GM19351 (cell line): Measurements from ENCODE around the gene WNT5A.

Source experiments
- ATAC-seq: cut with Tn5 transposase; IDR thresholded peaks from one replicate; pipeline ENCODE4 v1.9.1; 2021; ENCODE audit warnings: mild to moderate bottlenecking, moderate library complexity; ENCODE audit not compliant: unreplicated experiment

The WNT5A gene

DNA sequence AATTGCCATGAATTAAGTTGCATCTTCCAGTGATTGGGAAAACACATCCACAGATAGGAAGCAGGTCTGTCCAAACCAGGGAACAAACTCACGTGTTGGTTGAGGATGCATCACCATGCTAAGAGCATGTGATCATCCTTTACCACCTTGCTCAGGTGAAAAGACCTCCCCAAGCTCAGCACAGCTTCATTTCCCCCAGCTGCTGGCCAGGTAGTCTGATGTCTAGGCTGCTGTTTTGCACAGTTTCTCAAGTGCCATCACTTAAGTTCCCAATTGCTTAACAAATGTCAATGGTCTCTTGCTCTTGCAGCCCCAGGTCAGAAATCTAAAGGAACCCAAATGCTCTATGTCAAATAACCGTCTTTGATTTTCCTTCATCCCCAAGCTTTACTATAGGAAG, 34.2 kb downstream of the WNT5A start:
- ATAC-seq: no peak

DNA sequence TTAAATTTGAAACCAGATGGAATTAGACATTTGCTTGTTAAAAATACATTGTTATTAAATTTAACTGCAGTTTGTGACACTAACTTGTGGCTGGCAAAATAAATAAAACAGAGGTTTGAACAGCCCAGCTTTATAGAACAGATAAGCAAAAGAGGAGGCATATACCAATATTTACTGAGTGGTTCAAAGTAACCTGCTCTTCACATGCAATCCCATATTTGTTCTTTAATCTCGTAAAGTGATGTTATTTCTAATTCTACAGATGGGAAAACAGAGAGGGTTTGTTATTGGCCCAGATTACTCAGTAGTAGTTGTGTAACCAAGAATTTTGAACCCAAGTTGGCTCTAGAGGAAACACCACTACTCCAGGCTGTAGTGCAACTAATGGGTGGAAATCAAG, 37.6 kb downstream of the WNT5A start:
- ATAC-seq: no peak

DNA sequence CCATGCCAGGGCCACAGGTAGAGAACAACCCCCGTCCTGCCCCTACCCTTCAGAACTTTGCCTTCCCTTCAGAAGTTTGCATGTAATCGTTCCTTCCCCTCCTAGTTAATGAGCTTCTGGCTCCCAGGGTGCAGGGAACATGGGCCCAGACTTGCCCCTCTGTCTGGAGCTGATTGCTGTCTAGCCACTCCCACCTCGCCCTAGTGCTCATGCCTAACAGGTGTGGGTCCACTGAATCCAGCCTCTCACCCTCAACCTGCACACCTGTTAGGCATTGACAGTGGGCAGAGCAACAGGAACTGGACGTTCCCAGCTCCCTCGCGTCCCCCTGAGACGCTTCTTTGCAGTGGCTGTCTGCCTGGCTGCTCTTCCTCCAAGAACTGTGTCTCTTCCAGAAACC, 40.3 kb downstream of the WNT5A start:
- no peak for ATAC-seq

DNA sequence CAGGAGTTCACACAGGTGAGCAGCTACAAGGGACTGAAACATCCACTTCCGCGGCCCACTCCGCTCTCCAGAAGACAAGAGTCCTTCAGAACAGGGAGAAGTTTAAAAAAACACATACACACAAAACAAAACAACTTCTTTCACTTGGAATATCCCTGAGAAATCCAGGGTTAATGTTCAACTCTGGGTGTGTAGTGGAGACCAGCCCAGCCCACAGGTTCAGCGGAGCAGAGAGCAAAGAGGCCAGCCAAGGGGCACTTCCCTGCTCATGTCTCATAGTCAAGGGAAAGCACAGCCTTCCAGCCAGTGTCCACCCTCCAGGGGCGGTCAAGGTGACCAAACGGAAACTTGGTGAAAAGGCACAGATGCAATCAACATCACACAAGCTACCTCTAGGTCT, 41.6 kb downstream of the WNT5A start:
- no peak for ATAC-seq

DNA sequence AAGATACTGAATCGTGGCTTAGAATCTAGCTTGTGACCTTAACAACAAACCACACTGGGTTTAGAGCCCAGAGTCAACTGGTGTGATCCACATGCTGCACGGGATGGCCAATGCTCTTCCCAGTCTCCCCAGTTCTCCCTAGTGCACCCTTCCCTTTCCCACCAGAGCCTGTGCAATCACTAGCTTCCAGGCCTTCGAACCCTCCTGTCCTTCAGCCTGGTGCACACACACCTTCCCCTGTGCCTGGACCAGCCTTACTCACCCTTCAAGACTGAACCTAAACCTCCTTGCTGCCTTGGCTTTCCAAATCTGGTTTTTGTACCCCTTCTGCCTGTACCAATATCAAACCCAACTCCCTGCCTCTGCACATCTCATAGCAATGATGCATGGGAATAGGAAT, 43.8 kb downstream of the WNT5A start:
- ATAC-seq: no peak

DNA sequence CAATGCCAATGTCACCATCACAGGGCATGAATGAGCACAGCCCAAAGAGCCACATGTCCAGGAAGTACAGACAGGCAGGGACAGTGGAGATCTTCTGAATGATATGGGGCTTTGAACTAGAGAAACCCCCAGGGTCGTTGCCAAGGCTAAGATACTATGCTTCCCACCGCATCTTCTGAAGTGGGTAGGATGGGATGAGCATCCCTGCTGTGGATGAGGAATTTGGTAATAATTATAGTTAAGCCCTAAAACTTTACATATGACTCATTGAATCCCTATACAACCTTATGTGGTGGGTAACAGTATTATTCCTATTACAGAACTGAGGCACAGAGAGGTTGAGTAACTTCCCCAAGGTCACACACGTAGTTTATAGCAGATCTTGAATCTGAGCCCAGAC, 44.2 kb downstream of the WNT5A start:
- no peak for ATAC-seq

DNA sequence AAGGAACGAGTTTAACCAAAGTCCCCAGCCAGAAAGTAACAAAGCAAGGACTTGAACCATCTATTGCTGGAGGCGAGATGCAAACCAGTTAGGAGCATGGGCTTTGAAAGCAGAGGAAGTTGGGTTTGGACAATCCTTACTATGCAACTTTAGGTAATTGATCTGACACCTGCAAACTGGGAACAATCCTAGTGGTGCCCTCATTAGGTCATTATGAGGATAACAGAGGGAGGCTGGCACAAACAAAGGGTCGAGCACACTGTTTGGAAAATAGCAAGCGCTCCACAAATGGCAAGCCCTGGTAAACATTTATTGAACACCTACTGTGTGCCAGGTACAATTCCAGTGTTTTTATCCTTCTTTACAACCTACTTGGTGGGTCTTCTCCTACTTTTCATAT, 45.6 kb downstream of the WNT5A start:
- ATAC-seq: no peak

DNA sequence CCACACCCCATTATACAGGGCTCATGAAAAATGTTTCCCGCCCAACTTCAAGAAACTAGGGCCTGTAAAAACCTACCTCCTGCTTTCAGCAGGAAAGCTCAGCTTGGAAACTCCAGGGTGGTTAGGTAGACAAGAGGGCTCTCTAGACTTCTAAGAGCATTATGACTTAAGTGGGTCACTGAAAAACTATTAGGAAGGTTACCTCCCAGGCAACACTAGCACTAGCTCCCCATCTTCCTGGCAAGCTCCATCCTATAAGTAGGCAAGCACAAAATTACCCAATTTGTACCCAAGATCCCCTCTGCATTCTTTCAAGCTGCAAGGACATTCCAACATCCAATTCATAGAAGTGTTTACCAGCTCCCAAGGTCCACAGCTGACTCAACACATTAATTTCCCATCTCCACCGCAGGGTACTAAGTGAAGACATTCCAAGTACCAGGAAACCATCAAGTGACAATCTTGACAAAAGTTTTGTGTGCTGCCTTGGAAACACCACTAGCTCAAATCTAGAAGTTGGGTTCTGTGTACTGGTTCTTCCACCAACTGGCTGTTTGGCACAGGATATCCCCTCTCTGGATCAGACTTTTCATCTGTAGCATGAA, 46.9 kb downstream of the WNT5A start:
- no peak for ATAC-seq

DNA sequence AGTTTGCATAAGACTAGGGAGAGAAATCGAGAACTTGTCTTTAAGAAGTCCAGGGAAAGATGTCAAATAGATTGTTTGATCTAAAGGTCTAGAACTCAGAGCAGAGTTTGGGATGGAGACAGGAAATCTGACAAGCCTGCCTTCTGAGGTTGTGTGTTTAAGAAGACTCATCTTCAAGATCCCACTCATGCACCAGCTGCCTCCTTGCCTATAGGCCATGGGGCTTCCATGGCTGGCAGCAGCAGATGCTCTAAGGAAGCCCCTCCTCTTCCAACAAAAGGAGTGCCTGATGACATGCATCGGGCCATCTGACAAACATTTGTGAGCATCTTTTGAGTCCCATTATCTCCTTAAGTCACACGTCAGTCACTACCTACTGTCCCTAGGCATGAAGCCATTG, 47.4 kb downstream of the WNT5A start:
- no peak for ATAC-seq

DNA sequence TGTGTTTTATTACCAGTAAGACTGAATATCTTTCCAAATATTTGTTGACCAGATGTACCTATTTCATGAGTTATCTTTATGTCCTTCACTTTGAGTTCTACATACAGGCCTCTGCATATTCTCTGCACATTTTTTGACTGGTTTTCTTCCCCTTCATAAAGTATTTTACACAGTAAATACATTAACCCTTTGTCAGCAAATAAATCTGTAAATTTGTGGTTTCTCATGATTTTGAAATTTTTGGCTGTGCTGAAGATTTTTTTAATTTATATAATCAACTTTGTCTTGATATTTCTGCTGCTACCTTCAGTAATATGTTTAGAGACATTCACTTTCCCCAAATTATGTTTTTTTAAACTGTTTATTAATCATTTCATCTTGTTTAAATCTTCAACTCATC, 50.5 kb downstream of the WNT5A start:
- no peak for ATAC-seq

DNA sequence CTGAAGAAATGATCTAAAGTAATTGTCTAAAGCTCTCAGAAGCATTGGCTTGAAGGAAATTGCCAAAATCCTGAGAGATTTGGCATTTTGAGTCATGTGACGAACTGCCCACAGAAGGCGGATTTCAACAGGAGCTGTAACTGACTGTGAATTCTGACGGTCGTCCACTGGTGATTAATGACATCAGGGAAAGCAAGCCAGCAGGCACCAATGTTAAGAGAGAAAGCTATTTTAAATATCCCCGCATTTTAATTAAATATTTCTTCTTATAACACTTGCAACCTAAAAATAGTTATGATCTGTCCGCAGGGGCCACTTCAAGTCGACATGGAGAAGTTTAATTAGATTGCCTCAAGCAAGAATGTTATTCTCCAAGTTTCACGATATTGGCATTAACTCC, 51.6 kb downstream of the WNT5A start:
- no peak for ATAC-seq

DNA sequence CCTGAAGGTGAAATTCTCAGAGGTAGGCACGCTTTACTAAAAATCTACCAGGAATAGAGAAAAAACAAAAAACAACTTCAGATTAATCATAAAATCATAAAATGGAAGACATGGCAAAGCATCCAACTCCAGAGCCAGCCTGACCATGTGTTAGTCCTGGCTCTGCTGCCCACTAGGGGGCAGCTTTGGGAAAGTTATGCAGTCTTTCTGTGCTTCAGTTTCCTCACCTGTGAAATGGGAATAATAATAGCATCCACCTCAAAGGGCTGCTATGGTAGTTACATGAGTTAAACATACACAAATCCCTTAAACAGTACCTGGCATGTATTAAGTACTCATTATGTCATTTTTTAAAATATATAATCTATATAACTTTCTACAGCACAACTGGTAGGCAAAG, 52.3 kb downstream of the WNT5A start:
- peak; percentile 79 for ATAC-seq

DNA sequence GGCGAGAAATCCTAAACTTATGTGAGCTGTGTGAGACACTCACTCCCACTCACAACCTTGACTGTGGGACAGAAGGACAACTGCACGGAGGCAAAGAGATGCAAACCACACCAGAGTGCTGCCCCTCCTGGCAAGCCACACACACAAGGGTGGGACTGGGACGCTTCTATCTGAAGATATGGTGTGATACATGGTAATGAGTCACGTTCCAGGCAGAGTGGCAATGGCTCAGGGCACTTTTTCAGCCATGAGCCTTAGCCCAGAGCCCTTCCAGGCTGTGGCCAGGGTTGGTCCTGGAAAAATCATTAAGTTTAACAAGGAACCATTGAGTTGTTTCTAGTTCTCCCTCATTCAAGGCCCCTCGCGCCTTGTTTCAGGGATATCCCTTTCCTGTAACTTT, 56.1 kb downstream of the WNT5A start:
- no peak for ATAC-seq

DNA sequence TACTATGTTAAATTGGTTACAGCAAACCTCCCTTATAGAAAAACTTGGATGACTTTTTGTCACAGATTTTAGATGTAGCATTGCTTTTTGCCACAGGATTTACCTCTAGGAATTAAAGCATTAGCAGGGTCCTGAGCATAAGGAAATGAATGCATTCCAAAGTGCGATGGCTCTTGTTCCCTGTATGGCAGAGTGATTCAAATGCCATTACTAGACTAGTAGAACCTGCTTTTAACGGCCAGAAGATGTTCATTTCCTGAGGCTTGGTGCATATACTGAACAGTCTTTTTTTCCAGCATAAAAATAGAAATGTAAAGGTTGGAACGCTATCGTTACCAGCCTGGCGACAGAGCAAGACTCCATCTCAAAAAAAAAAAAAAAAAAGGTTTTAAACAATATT, 59.4 kb downstream of the WNT5A start:
- ATAC-seq: no peak

DNA sequence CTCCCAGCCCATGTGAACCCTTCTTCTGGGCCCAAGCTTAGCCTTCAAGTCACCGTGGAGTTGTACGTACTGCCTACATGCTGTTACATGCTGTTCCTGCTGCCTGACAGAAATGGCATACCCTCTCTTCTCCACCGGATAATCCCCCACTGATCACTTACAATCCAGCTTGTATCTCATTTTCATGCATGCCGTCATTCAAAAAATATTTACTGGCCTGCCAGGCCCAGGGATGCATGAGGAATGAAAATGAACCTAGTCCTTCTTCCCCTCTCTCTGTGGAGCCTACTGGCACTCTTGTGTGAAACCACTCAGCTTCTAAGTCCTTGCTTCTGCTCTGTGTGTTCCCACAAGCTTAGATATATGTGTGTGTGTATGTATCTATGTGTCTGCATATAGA, 60.6 kb downstream of the WNT5A start:
- no peak for ATAC-seq

DNA sequence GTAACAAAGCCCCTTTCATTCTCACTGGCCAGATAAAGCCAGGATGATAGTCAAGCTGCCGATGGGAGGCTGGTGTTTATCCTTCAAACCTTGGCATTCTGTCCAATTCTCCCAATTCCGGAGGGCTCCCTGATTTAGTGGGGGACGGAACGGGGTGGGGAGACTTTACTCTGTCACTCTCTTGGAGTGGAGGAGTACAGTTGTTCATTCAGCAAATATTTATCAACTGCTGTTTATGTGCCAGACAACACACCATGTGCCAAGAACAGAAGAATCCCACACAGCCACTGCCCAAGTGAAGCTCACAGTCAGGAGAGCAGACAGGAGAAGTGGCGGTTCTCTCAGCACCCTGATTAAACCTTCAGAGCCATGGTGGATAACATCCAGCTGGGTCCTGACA, 63.3 kb downstream of the WNT5A start:
- ATAC-seq: no peak

DNA sequence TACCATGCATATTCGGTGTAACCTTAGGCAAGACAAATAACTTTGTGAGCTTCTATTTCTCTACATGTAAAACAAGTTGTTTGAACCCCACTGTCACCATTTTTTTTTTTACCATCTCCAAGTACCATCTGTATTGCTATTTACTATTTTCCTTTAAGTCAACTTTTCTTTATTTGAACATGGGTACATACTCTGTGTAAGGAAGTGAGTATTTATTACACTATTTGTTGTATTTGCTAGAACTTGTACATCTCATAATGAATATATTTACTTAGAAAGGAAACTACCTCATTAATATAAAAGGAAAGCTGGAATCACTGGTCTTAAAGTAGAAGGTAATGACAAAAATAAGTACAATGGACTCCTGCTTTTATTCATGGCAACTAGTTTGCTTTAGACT, 69.9 kb downstream of the WNT5A start:
- ATAC-seq: no peak

DNA sequence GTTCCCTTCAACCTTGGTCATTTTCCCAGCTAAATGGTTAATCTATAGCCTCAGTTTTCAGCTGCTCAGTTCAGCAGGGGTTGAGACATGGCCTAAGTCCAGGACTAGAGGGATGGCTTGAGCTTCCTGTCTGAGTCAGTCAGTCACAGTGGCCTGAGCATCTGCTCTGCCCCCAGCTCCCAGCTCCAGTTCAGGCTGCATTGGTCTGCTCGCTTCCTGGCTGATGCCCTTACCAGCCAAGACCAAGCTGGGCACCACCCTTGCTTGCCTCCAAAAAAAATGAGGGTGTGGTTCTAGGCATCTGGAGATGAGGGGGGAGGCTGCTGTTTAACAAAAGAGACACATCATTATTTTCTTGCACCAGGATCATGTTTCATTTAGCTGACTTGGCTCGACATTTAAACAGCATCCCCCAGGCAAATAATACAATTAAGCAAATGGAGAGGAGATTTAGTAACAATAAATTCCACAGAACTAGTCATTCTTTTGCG, 70.7 kb downstream of the WNT5A start:
- ATAC-seq: no peak
